IPS-NIHi7 (cell line): Measurements from ENCODE around the gene MRNIP.
"Not testable (repeated sequence)": the region's sequence is repeated elsewhere in the genome, so short reads cannot be mapped to it uniquely, and the experiment has no call there.

Source experiments
- DNase-seq: peaks from one replicate; pipeline ENCODE4 v3.0.0; 2012; ENCODE audit warnings: mixed read lengths; ENCODE audit errors: extremely low spot score

MRNIP gene

DNA sequence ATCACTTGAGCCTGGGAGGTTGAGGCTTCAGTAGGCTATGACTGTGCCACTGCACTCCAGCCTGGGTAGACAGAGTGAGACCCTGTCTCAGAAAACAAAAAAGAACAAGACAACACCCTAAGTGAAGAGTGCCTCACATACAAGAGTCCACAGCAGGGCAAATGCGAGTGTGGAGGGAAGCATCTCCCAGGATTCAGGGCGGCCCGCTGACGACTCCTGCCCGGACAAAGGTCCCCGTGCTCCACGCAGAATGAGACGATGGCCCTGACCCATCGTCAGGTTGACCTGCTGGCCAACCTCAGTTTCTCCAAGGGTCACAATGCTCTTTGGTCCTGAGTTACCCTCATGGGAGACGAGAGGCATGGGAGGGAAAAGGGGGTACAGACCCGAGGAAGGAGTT is 18.3 kb downstream of the MRNIP start:
- DNase-seq = no peak

DNA sequence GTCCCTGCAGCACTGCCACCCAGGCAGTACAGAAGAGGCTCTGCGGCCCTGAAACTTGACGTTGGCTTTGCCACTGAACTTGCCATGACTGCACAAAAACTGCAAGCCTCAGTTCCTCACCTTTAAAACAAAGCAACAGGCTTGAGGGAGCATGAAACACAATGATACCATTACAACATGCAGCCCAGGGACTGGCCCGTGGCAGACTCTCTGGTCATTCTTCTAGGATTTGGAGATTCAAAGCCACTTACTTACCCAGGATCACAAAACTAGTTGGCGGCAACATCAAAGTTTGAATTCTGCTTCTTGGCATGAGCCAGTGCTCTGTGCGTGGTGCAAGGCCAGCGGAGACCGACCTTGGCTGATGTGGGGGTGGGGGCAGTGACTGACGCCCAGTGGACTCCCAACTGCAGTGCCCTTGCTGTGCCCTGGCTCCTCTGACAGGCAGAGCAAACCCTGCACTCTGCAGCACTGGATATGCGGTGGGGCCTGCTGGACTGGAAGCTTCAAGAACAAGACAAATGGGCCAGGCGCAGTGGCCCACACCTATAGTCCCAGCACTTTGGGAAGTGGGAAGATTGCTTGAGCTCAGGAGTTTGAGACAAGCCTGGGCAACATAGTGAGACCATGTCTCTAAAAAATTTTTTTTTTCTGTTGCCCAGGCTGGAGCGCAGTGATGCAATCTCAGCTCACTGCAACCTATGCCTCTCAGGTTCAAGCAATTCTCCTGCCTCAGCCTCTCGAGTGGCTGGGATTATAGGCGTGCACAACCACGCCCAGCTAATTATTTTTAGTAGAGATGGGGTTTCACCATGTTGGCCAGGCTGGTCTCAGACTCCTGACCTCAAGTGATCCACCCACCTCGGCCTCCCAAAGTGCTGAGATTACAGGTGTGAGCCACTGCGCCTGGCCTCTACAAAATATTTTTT is 19.0 kb downstream of the MRNIP start:
- no peak for DNase-seq

DNA sequence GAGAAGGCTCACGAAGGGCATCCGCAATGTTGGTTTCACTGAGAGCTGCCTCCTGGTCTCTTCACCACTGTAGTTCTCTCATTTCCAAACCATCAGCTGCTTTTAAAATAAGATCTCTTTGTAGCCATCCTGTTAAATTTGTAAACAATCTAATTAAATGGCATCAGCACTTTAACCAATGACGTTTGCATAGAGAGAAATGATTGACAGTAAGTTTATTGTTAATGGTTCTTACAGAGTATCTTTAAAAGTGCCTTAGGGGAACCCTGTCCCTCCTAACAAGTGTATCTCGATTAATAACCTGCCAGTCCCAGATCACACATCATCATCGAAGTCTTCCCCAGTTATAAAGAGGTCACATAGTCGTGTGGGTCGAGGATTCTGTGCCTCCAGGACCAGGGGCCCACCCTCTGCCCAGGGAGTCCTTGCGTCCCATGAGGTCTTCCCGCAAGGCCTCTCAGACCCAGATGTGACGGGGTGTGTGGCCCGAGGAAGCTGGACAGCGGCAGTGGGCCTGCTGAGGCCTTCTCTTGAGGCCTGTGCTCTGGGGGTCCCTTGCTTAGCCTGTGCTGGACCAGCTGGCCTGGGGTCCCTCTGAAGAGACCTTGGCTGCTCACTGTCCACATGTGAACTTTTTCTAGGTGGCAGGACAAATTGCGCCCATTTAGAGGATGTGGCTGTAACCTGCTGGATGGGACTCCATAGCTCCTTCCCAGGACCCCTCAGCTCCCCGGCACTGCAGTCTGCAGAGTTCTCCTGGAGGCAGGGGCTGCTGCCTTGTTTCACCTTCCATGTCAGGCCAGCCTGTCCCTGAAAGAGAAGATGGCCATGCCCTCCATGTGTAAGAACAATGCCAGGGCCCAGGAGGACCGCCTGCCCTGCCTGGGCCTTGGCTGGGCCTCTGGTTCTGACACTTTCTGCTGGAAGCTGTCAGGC is 21.3 kb downstream of the MRNIP start:
- DNase-seq = no peak

DNA sequence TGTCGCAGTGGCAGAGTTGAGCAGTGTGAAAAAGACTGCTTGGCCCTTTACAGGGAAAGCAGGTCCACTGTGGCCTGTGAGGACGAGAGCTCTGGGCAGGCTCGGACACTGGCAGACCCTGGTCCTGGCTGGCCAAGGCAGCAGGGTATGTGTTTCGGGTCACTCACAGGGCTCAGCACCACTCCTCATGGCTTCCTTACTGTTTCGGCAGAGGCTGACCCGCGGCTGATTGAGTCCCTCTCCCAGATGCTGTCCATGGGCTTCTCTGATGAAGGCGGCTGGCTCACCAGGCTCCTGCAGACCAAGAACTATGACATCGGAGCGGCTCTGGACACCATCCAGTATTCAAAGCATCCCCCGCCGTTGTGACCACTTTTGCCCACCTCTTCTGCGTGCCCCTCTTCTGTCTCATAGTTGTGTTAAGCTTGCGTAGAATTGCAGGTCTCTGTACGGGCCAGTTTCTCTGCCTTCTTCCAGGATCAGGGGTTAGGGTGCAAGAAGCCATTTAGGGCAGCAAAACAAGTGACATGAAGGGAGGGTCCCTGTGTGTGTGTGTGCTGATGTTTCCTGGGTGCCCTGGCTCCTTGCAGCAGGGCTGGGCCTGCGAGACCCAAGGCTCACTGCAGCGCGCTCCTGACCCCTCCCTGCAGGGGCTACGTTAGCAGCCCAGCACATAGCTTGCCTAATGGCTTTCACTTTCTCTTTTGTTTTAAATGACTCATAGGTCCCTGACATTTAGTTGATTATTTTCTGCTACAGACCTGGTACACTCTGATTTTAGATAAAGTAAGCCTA is 22.2 kb downstream of the MRNIP start:
- no peak for DNase-seq

DNA sequence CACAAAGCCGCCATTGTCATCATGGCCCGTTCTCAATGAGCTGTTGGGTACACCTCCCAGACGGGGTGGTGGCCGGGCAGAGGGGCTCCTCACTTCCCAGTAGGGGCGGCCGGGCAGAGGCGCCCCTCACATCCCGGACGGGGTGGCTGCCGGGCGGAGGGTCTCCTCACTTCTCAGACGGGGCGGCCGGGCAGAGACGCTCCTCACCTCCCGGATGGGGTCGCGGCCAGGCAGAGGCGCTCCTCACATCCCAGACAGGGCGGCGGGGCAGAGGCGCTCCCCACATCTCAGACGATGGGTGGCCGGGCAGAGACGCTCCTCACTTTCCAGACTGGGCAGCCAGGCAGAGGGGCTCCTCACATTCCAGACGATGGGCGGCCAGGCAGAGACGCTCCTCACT is 23.7 kb downstream of the MRNIP start:
- DNase-seq = not testable (repeated sequence)

DNA sequence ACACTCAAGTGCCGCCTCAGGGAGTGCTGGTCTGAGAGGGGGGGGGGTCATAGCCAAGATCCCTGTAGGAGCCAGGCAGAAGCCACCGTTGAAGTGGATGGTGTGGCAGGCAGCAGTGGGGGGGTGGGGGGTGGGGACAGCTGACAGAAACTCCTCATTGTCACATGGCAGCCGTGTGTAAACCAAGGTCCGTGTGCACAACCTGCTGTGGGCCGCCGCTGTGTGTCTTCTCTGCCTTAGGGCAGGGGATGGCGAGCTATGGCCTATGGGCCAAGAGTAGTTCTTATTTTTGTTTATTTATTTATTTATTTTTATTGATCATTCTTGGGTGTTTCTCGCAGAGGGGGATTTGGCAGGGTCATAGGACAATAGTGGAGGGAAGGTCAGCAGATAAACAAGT is 24.5 kb downstream of the MRNIP start:
- no peak for DNase-seq

DNA sequence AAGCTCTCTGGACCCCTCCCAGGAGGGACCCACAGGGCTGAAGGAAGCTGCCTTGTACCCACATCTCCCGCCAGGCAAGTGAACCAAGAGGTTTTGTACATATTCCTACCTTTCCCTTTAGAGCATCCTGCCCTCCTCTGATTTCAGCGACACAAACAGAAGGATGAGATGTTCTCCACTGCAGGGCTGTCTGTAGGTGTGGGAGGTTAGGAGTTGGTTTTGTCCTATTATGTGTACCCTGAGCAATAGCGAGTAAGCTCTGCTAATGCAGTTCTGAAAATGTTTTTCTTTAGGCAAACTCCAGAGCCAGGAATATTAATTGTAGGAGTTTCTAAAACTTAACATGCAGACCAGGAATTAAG is 24.9 kb downstream of the MRNIP start:
- DNase-seq = no peak

DNA sequence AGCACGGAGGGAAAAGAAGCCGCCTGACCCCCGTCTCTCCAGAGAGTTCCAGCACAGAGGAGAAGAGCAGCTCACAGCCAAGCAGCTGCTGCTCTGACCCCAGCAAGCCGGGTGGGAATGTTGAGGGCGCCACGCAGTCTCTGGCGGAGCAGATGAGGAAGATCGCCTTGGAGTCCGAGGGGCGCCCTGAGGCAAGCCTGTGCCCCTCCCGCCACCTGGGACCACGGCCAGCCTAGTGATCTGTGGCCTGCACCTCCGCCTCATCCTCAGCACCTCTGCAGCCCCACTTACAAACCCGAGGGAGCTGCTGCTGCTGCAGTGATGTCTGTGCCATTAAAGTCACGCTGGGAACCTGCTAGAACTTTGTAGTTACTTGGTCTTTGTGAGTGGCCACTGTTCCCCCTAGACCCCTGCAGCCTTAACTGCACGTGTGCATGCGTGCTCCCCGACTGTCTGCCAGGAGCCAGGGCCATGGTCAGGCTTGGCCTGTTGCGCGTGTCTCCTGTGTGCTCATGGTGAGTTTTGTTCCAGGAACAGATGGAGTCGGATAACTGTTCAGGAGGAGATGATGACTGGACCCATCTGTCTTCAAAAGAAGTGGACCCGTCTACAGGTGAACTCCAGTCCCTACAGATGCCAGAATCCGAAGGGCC is 25.4 kb downstream of the MRNIP start:
- no peak for DNase-seq

DNA sequence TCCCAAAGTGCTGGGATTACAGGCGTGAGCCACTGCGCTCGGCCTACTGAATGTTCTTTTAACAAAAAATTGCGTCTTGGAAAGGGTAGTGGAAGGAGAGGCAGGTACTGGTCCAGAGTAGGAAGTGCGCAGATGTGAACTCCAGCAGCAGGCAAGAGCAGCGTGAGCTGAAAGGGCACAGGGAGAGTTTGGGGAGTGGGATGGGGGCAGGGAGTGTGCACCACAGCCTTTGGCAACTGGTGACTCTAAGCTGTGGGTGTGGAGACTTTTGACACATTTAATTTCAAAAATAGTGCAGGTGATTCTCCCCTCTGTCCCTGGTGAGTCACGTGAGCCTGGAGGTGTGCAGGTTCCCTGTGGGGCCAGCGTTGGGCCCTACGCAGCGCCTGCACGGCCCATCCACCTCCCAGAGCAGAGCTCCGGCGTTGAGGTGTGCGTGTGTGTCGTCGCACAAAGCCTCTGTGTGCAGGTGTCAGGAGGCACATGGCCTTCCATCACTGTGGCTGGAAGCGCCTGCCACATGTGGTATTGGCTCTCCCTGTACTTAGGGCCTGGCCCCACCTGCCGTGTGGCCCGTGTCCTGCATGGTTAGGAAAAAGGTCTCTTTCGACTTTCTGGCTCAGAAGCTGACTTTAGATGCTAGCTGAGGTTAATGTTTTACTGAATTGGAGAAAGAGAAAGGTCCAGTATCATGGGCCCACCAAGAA is 26.4 kb downstream of the MRNIP start:
- DNase-seq = no peak

DNA sequence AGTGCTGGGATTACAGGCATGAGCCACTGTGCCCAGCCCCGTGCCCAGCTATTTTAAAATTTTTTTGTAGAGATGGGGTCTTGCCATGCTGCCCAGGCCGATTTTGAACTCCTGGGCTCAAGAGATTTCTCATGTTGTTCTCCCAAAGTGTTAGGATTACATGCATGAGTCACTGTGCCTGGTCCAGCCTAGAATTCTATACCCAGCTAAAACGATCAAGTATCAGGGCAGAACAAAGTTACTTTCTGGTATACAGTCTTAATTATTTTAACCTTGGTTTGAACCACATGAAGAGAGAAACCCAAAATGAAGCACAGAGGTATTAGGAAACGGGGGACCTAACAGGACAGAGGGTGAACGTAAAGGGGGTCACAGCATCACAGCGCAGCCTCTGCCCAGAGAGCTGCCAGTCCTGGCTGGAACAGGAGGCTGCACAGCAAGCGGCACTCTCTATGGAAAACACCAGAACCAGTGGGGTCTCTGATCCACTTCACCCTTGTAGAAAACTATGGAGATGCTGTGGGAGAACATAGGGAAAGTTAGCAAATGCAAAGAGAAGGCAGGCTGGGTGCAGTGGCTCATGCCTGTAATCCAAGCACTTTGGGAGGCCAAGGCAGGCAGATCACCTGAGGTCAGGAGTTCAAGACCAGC is 27.7 kb downstream of the MRNIP start:
- DNase-seq = no peak

DNA sequence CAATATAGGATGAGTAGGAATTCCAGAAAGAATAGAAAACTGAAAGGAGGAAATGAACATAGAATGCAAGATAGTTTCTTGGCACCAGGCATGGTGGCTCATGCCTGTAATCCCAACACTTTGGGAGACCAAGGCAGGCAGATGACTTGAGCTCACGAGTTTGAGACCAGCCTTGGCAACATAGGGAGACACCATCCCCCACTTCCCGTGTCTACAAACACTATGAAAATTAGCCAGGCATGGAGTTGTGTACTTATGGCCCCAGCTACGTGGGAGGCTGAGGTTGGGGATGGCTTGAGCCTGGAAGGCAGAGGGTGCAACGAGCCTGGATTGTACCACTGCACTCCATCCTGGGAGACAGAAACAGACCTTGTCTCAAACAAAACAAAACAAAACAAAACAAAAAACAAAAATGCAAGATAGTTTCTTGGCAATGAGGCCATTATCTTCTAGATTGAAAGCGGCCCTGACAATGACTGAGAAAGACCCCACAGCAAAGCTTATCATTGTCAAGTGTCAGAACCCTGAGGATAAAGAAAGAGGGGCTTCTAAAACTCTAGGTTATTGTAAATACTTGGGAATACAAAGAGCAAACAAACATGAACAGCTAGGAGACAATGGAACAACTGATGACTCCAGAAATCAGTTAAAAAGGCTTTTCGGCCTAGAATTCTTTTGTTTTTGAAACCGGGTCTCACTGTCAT is 28.7 kb downstream of the MRNIP start:
- no peak for DNase-seq

DNA sequence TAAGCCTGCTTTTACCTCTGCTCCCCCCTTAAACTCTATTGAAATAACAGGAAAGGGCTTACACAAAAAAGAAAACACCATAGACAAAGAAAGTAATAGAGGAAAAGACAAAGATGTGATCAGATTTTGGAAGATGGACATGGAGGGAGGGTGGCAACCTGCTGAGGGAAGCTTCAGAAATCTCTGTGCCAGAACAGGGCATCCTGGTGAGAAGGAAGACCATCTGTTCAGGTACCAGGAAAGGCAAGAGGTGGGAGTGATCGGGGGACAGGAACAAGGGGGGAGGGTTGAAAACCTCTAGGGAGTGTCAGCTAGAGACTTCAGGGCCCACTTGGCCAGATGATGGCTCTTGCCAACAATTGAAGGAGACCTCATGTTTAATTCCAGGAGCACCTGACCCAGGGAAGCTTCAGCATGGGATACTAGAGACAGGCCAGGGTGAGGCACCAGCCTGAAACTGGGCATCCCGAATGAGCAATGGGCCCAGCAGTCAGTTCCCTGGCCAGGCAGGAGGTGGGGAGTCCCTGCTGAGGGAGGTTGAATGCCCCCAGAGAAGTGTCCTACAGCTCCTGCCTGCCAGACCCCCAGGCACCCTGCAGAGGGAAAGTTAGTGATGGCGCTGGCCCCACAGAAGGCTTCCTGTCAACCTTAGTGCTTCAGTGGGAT is 29.7 kb downstream of the MRNIP start:
- DNase-seq = no peak

DNA sequence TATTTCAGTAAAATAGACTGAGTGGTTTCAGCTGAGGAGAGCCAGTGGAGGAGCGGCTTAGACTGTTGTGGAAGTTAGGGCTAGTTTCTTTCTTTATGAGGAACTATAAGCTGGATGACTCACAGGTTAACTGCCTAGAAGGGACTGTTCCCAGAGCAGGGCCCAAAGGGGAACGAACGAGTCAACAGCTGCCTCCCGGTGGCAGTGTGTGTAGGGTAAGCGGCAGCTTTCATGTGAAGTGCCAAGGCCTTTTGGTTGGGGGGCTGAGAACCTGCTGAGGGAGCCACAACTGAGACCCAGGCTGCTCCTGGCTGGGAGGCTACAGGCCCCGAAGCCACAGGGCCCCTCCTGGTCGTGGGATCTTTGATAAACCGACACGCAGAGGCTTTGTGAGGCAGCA is 30.9 kb downstream of the MRNIP start:
- no peak for DNase-seq

DNA sequence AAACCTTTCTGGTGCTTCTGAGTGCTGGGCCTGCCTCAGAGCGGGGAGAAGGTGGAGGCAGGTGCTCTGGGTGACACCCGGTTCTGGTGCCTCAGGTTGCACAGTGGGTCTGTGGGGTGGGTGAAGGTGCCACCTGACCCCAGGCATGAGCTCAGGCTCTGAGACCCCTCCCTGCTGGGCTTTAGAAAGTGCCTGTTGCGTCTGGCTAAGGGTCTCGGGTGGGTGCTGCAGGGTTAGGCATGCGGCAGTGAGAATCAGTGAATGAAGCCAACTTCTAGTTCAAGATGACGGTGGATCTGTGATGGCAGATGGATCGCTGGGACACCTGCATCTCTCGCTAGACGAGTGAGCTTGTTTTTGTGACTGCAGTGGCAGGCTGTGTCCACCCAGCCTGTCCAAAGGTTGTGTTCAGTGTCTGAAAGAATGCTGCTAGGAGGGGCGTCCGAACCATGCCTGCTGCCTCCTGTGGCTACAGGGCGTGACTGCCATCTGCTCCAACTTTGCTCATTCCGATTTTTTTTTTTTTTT is 32.9 kb downstream of the MRNIP start:
- DNase-seq = no peak

DNA sequence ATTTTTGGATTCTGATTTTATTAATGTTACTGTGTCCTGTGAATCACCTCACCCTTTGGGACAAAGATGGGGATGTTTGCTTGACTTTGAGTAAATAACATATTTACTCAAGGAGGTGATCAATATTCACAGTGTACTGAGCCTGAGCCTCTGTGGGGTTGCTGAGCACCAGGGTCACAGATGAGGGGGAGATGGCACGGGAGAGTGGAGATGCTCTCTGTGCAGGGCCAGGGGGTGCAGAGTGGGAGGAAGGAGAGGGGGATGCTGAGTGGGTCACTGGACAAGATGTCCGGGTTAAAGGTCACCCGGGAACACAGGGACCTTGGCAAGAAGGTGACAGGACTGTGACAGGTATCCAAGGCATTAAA is 33.9 kb downstream of the MRNIP start:
- DNase-seq = no peak

DNA sequence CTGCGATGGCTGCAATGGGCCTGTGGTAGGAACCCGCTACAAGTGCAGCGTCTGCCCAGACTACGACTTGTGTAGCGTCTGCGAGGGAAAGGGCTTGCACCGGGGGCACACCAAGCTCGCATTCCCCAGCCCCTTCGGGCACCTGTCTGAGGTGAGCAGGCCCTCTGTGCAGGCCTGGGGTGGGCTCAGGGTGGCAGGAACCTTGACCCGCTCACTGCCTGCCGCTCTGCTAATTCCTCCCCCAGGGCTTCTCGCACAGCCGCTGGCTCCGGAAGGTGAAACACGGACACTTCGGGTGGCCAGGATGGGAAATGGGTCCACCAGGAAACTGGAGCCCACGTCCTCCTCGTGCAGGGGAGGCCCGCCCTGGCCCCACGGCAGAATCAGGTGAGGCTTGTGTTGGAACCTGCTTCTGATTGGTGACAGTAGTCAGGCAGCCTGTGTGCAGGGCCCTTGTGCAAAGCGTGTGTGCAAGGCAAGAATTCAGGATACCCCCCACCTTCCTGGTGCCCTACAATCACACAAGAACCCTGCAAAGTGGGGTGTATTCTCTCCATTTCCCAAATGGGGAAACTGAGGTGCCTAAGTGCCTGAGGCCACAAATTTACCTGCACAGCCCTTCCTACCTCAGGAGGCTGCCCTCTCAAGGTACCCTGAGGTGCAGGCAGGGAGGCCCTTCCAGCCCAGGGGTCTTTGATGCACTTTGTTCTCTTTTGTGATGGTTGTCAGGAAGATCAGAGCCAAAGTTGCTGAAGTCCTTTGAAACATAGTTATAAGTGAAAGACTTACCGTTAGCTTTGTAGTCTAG is 34.5 kb downstream of the MRNIP start:
- DNase-seq = no peak

DNA sequence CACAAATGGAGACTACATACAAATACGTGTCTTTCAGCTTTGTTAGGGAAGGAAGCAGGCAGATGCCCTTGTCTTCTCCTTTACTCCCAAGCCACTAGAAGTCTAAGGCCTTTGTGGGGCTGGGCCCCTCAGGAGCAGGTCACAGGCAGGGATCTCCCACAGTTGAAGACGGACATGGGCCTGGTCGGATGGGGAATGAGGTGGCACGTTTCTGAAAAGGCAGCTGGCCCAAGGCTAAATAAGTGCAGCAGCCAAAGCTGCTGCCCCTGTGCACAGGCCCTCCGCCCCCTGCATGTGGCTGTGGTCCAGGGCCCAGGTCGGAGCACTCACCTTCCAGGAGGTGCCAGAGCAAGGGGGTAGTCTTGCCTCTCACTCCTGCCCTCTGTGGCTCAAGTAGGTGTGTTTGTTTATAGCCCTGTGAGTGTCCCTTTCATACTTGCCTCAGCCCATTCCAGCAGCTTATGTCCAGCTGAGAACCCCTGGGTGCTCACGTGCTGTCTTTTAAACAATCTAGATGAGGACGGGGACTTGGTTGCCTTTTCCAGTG is 36.1 kb downstream of the MRNIP start:
- no peak for DNase-seq

DNA sequence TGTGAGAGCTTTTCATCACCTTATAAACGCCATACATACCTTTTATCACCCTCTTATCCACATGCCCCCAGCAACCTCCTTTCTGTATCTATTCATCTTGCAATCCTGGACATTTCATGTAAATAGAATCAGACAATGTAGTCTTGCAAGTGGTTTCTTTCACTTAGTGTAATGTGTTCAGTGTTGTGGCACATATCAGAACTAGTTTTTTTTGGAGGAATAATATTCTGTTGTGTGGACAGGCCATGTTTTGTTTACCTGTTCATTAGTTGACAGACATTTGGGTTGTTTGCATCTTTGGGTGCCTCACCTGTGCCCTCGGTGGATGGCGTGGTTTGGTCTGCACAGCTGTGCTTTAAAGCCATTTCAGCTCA is 36.6 kb downstream of the MRNIP start:
- DNase-seq = no peak
